Endothelial cell (in vitro differentiated cells): Measurements from ENCODE around the gene KCNB1. TPM values are rescaled to one million over a fixed set of nuclear protein-coding genes. Genes with fewer than 3 reads are reported as not detected.
A peak's percentile ranks its signal among the peaks of the same experiment; 100 is the strongest.

Source experiments
- DNase-seq: peaks from one replicate; pipeline ENCODE4 v3.0.0; 2021; ENCODE audit warnings: low spot score
- H3K27ac Mint-ChIP-seq: one replicate; pipeline ENCODE4 v1.8.0; 2021; ENCODE audit warnings: mixed read lengths, inconsistent platforms; ENCODE audit not compliant: unreplicated experiment
- H3K27me3 Mint-ChIP-seq: one replicate; pipeline ENCODE4 v1.8.0; 2021; ENCODE audit warnings: mild to moderate bottlenecking, moderate library complexity, mixed read lengths, inconsistent platforms; ENCODE audit not compliant: unreplicated experiment
- H3K36me3 Mint-ChIP-seq: one replicate; pipeline ENCODE4 v1.8.0; 2021; ENCODE audit warnings: mild to moderate bottlenecking, low read depth, mixed read lengths, inconsistent platforms; ENCODE audit not compliant: unreplicated experiment
- H3K4me1 Mint-ChIP-seq: one replicate; pipeline ENCODE4 v1.8.0; 2021; ENCODE audit warnings: mild to moderate bottlenecking, mixed read lengths, inconsistent platforms; ENCODE audit not compliant: unreplicated experiment
- H3K4me3 Mint-ChIP-seq: one replicate; pipeline ENCODE4 v1.8.0; 2021; ENCODE audit warnings: mild to moderate bottlenecking, mixed read lengths, inconsistent platforms; ENCODE audit not compliant: unreplicated experiment
- H3K9me3 Mint-ChIP-seq: one replicate; pipeline ENCODE4 v1.8.0; 2021; ENCODE audit warnings: mixed read lengths, inconsistent platforms; ENCODE audit not compliant: unreplicated experiment
- total RNA-seq: library from RNA; stranded (reverse); fragmentation: NEBNext Ultra II Directional; extraction: Animal tissue kit (Norgen Biotek cat#: 25700); gene quantifications from one replicate; pipeline ENCODE4 v1.2.1, GENCODE V29; 2021; ENCODE audit not compliant: unreplicated experiment
- TF ChIP-seq, protein P1 (sequence below): fragments of 200-600 bp; sonication (generic); IDR thresholded peaks from one replicate; pipeline ENCODE4 v1.5.0; 2021; ENCODE audit warnings: antibody characterized with exemption; ENCODE audit not compliant: unreplicated experiment

KCNB1 gene
- total RNA-seq, 1 donor from 2014 or later = 0.36 TPM

DNA sequence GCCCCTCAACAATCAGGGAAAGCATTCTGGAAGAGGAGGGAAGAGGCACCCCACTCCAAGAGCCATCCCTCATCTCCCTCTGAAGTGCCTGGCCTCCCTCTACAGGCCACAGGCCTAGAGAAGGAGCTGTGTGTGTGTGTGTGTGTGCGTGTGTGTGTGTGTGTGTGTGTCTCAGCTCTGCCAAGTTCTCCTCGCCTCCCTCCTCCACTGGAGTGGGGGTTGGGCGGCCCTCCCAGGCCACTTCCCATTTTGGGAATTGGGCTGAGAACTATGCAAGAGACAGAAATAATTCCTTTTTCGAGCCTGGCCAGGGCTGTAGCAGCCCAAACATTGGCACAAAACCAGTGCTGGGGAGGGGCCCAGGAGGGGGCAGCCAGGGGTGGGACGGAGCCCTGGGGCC lies 35.7 kb downstream of the KCNB1 start:
- H3K36me3 Mint-ChIP-seq = no peaks in the 10 kb centered on the region
- TF ChIP-seq, protein P1, sequence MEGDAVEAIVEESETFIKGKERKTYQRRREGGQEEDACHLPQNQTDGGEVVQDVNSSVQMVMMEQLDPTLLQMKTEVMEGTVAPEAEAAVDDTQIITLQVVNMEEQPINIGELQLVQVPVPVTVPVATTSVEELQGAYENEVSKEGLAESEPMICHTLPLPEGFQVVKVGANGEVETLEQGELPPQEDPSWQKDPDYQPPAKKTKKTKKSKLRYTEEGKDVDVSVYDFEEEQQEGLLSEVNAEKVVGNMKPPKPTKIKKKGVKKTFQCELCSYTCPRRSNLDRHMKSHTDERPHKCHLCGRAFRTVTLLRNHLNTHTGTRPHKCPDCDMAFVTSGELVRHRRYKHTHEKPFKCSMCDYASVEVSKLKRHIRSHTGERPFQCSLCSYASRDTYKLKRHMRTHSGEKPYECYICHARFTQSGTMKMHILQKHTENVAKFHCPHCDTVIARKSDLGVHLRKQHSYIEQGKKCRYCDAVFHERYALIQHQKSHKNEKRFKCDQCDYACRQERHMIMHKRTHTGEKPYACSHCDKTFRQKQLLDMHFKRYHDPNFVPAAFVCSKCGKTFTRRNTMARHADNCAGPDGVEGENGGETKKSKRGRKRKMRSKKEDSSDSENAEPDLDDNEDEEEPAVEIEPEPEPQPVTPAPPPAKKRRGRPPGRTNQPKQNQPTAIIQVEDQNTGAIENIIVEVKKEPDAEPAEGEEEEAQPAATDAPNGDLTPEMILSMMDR = no peak
- H3K9me3 Mint-ChIP-seq = no peaks in the 10 kb centered on the region
- peaks cover 3% of the 10 kb centered on the region for H3K27me3 Mint-ChIP-seq
- DNase-seq = peak; percentile 39
- H3K4me1 Mint-ChIP-seq = peaks cover 25% of the 10 kb centered on the region
- no peak overlapping the region for H3K4me3 Mint-ChIP-seq
- peak overlapping the region; percentile 39 for H3K27ac Mint-ChIP-seq

DNA sequence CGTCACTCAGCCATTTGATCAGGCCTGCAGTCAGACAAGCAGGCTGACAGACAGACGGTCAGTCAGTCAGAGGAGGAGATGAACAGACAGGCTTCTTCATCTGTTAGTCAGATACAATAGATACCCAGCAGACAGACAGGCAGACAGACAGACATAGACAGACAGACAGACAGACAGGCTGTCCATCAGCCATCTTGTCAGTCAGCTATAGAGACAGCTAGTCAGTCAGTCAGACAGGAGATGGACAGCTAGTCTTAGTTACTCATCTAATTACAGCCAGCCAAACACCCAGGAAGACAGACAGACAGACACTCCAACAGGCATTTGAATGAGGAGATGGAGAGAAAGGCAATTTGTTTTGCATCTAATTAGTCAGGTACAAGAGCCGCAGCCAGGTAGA lies 36.4 kb downstream of the KCNB1 start:
- TF ChIP-seq, protein P1 = no peak
- Mint-ChIP-seq H3K27ac (no peak overlapping the region), H3K9me3 (no peaks in the 10 kb centered on the region), H3K4me3 (no peak overlapping the region), H3K36me3 (no peaks in the 10 kb centered on the region), H3K27me3 (peaks cover 3% of the 10 kb centered on the region), H3K4me1 (peaks cover 25% of the 10 kb centered on the region)
- DNase-seq = no peak

DNA sequence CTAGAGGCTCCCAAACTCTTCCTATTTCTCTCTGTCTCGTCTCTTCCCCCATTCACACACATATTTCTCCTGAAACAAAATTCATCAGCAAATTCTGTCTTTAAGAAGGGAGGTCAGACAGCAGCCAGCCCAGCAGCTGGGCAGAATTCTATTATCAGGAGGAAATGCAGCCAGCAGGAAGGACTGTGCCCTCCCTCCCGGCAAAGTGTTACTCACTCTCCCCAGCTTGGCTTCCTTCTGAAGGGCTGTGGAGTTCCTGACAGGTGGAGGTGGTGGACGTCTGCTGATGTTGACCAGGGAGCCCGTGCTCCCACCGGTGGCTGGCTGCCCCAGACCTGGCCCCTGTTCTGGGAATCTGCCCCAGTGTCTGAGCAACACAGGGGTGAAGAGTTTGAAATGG lies 37.3 kb downstream of the KCNB1 start:
- DNase-seq = peak; percentile 18
- H3K36me3 Mint-ChIP-seq = no peaks in the 10 kb centered on the region

DNA sequence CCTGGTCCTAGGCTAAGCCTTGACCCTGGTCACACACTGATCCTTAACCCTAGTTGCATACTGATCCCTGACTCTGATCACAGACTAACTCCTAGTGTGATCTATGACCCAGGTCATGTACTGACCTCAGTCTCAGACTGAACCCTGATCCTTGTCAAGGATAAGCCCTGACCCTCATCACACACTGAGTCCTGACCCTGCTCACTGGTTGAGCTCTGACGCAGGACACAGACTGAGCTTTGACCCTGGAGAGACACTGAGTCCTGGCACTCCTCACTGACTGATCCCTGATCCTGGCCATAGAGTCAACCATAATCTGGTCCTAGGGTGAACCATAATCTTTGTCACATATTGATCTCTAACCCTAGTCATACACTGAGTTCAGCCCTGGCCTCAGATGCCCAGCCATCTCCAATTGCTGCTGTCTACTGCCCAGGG lies 37.9 kb downstream of the KCNB1 start:
- no peaks in the 10 kb centered on the region for H3K36me3 Mint-ChIP-seq
- peaks cover 3% of the 10 kb centered on the region for H3K27me3 Mint-ChIP-seq
- DNase-seq = no peak
- H3K4me1 Mint-ChIP-seq = peaks cover 25% of the 10 kb centered on the region
- H3K27ac Mint-ChIP-seq = no peak overlapping the region
- H3K9me3 Mint-ChIP-seq = no peaks in the 10 kb centered on the region
- no peak overlapping the region for H3K4me3 Mint-ChIP-seq
- TF ChIP-seq, protein P1 = no peak

More for the DNA sequence above, 37.3 kb downstream of the KCNB1 start:
- Mint-ChIP-seq H3K27me3 (peaks cover 3% of the 10 kb centered on the region), H3K4me1 (peaks cover 25% of the 10 kb centered on the region), H3K27ac (no peak overlapping the region), H3K4me3 (no peak overlapping the region), H3K9me3 (no peaks in the 10 kb centered on the region)
- TF ChIP-seq, protein P1 = no peak

DNA sequence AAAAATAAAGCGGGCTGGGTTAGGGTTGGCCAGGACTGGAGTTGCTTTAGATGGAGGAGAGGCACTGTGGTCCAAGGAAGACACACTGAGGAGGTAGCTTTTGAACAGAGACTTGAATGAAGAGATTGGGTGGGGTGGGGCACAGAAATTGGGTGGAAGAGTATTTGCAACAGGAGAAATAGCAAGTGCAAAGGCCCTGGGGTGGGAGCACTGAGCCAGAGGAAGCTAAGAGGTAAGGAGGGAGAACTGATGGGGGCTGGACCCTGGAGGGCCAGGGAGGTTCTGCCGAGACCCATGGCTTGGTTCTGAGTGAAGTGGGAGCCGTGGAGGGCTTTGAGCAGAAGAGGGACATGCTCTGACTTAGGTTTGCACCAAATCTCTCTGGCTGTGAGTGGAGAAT lies 45.4 kb downstream of the KCNB1 start:
- no peaks in the 10 kb centered on the region for H3K4me1 Mint-ChIP-seq
- TF ChIP-seq, protein P1 = no peak
- no peaks in the 10 kb centered on the region for H3K9me3 Mint-ChIP-seq
- H3K27ac Mint-ChIP-seq = no peak overlapping the region
- H3K4me3 Mint-ChIP-seq = no peak overlapping the region
- H3K27me3 Mint-ChIP-seq = peaks cover 6% of the 10 kb centered on the region
- DNase-seq = no peak
- H3K36me3 Mint-ChIP-seq = no peaks in the 10 kb centered on the region
